PC-9 (cell line): Measurements from ENCODE around the gene HADH.

Experiments used
- CTCF ChIP-seq: fragments of 200-600 bp; sonication (generic); conservative IDR thresholded peaks from 2 replicates; pipeline ENCODE4 v1.6.1; 2017; ENCODE audit warnings: mixed run types, antibody characterized with exemption, mild to moderate bottlenecking, moderate library complexity
- EZH2 ChIP-seq: fragments of 200-600 bp; sonication (generic); IDR thresholded peaks from 2 replicates; pipeline ENCODE4 v1.8.0; 2017; ENCODE audit warnings: antibody characterized with exemption, low read depth

GRCh38 chr4:108047199-108047598 lies 57.5 kb downstream of the HADH start:
- TF ChIP-seq EZH2 (no peak), CTCF (no peak)
